ENCODE measurements around the gene ARNT2.

ARNT2 gene

GRCh38 chr15:80608688-80609087 is 204.5 kb downstream of the ARNT2 start:
- no peak overlapping the region for H3K4me3 ChIP-seq (ENCODE audit: low read depth, low read length)
- no peak for DNase-seq
- H3K9me3 ChIP-seq = no peaks in the 10 kb centered on the region
- H3K36me3 ChIP-seq = no peaks in the 10 kb centered on the region
- H3K27me3 ChIP-seq = no peaks in the 10 kb centered on the region
- no peak for TF ChIP-seq CTCF (IDR thresholded peaks at IDR 0.05; ENCODE audit: low read depth, low read length)
- H3K4me1 ChIP-seq = no peaks in the 10 kb centered on the region; the same call in 1 of the 2 replicates

- H3K36me3 ChIP-seq = no peaks in the 10 kb centered on the region
- no peak for TF ChIP-seq CTCF (IDR thresholded peaks at IDR 0.05; ENCODE audit: low read depth, low read length)
- no peaks in the 10 kb centered on the region for H3K9me3 ChIP-seq
- no peak overlapping the region for H3K4me3 ChIP-seq (ENCODE audit: low read depth, low read length)
- no peaks in the 10 kb centered on the region for H3K27me3 ChIP-seq
- H3K4me1 ChIP-seq = no peaks in the 10 kb centered on the region; the same call in 1 of the 2 replicates
- no peak for DNase-seq
These were observed 204.9 kb downstream of the ARNT2 start for GRCh38 chr15:80609091-80609490.

DNA sequence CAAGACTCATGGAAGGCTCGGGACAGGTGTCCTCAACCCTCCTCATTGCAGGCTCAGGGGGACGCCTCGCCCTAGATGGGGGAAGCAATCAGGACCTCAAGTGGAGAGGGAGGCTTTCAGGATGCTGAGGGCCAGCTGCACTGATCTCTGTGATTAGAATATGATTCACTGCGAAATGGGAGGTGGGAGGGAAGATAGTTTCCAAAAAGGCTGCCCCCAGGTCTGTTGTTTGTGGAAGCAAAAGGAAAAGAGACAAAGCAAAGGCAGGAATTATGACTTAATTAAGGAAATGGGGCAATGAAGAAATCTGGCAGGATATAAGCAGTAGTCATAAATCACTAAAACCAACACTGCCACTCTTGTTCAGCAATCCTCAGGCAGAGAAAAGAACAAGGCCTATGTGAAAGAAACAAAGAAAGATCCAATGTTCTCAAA is 205.3 kb downstream of the ARNT2 start:
- H3K4me3 ChIP-seq (ENCODE audit: low read depth, low read length) = no peak overlapping the region
- H3K27me3 ChIP-seq = no peaks in the 10 kb centered on the region
- H3K36me3 ChIP-seq = no peaks in the 10 kb centered on the region
- no peaks in the 10 kb centered on the region; the same call in 1 of the 2 replicates for H3K4me1 ChIP-seq
- DNase-seq = peak; percentile 33
- no peaks in the 10 kb centered on the region for H3K9me3 ChIP-seq
- no peak for TF ChIP-seq CTCF (IDR thresholded peaks at IDR 0.05; ENCODE audit: low read depth, low read length)

DNA sequence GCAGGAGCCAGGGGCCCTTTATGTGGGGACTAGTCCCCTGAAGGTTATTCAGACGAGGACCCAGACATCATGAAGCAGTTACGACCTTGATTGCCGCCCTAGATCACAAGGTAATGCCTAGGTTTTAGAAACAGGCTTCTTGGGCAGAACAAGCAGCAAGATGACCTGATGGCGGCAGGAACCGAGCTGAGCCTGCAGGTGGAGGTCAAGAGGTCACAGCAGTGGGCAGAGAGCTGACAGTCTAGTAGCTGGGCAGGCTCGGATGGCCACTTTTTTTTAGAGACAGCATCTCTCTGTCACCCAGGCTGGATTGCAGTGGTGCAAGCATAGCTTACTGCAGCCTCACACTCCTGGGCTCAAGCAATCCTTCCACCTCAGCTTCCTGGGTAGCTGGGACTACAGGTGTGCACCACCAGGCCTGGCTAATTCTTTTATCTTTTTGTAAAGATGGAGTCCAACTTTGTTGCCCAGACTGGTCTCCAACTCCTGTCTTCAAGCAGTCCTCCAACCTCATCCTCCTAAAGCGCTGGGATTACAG is 207.4 kb downstream of the ARNT2 start:
- H3K27me3 ChIP-seq = no peaks in the 10 kb centered on the region
- no peak overlapping the region for H3K4me3 ChIP-seq (ENCODE audit: low read depth, low read length)
- H3K9me3 ChIP-seq = no peaks in the 10 kb centered on the region
- TF ChIP-seq CTCF (IDR thresholded peaks at IDR 0.05; ENCODE audit: low read depth, low read length) = no peak
- H3K4me1 ChIP-seq = peaks cover 17% of the 10 kb centered on the region
- no peaks in the 10 kb centered on the region for H3K36me3 ChIP-seq
- no peak for DNase-seq

- Histone ChIP-seq H3K4me3 (ENCODE audit: low read depth, low read length) (no peak overlapping the region), H3K9me3 (peaks cover 3% of the 10 kb centered on the region; the same call in 1 of the 2 replicates), H3K4me1 (peaks cover 21% of the 10 kb centered on the region), H3K36me3 (no peaks in the 10 kb centered on the region), H3K27me3 (no peaks in the 10 kb centered on the region)
- no peak for TF ChIP-seq CTCF (IDR thresholded peaks at IDR 0.05; ENCODE audit: low read depth, low read length)
- DNase-seq = no peak
These were observed 208.1 kb downstream of the ARNT2 start for GRCh38 chr15:80612118-80612823.

DNA sequence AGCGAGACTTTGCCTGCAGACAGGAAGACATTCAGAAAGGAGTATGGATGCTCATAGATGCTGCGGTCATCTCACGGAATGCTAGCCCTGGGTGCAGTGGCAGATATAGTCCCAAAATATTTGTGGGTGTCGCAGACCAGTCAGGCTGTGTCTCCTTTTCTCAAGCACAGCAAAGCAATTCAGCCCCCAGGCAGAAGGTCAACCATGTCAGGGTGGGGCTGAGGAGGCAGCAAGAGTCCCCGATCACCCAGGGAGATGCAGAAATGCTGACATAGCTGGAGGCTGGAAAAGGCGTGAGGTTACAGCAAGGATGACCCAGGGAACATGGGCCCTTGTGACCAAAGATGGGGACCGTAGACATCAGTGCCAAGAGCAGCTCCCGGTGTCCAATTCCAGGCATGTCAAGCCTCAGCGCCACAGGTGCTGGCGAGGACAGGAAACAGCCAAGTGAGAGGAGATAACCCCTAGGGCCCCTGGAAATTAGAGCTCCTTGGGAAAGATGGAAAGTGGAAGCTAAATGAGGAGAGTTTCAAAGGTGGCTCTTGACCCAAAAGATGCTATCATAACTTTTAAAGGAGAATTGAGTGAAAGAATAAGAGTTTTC is 209.7 kb downstream of the ARNT2 start:
- Histone ChIP-seq H3K27me3 (no peaks in the 10 kb centered on the region), H3K36me3 (no peaks in the 10 kb centered on the region), H3K4me3 (ENCODE audit: low read depth, low read length) (no peak overlapping the region), H3K9me3 (peaks cover 3% of the 10 kb centered on the region; the same call in 1 of the 2 replicates), H3K4me1 (peaks cover 21% of the 10 kb centered on the region)
- no peak for DNase-seq
- TF ChIP-seq CTCF (IDR thresholded peaks at IDR 0.05; ENCODE audit: low read depth, low read length) = no peak
